Measurements from ENCODE around the gene DUSP16.

The DUSP16 gene

GRCh38 chr12:12466157-12466556 lies 96.5 kb downstream of the DUSP16 start:
- TF ChIP-seq SP1 (IDR thresholded peaks at IDR 0.05): no peak
- TF ChIP-seq ELF4 (IDR thresholded peaks at IDR 0.05): no peak
- no peak for TF ChIP-seq LEF1 (IDR thresholded peaks at IDR 0.05; ENCODE audit: borderline replicate concordance)
- TF ChIP-seq ARNT (IDR thresholded peaks at IDR 0.05): no peak
- TF ChIP-seq SUZ12 (IDR thresholded peaks at IDR 0.05): no peak
- no peak for TF ChIP-seq CTBP1 (IDR thresholded peaks at IDR 0.05; ENCODE audit: borderline replicate concordance)
- TF ChIP-seq NFRKB (IDR thresholded peaks at IDR 0.05): no peak
- TF ChIP-seq L3MBTL2 (conservative IDR thresholded peaks at IDR 0.05): no peak
- no peak for TF ChIP-seq ZNF384 (IDR thresholded peaks at IDR 0.05)
- TF ChIP-seq HDGF (IDR thresholded peaks at IDR 0.05; ENCODE audit: borderline replicate concordance): no peak
- no peak for TF ChIP-seq PKNOX1 (IDR thresholded peaks at IDR 0.05)
- TF ChIP-seq TARDBP (IDR thresholded peaks at IDR 0.05): no peak
- no peak for TF ChIP-seq FOXK2 (IDR thresholded peaks at IDR 0.05)
- TF ChIP-seq FOXA1 (IDR thresholded peaks at IDR 0.05): no peak
- TF ChIP-seq BHLHE40 (IDR thresholded peaks at IDR 0.05; ENCODE audit: borderline replicate concordance): no peak
- ChIA-PET POLR2A (no interaction called here), CTCF (no interaction called here)
- no peak for DNase-seq (ENCODE audit: extremely low spot score)

- DNase-seq (ENCODE audit: extremely low spot score): no peak
- POLR2A ChIA-PET: no interaction called here
- CTCF ChIA-PET: interaction anchor here (1.3 kb wide), 1 partner anchor 190 kb away, joined by 3 read pairs; no protein-coding TSS in a partner anchor
- no peak for TF ChIP-seq TARDBP (IDR thresholded peaks at IDR 0.05)
- TF ChIP-seq FOXA1 (IDR thresholded peaks at IDR 0.05): no peak
- no peak for TF ChIP-seq ELF4 (IDR thresholded peaks at IDR 0.05)
These were observed 97.1 kb downstream of the DUSP16 start for GRCh38 chr12:12465522-12465921.

- ChIA-PET CTCF (no interaction called here), POLR2A (no interaction called here)
- no peak for DNase-seq (ENCODE audit: extremely low spot score)
- TF ChIP-seq LEF1 (IDR thresholded peaks at IDR 0.05; ENCODE audit: borderline replicate concordance) (no peak), NFRKB (IDR thresholded peaks at IDR 0.05) (no peak), PKNOX1 (IDR thresholded peaks at IDR 0.05) (no peak), TARDBP (IDR thresholded peaks at IDR 0.05) (no peak), CTBP1 (IDR thresholded peaks at IDR 0.05; ENCODE audit: borderline replicate concordance) (no peak), L3MBTL2 (conservative IDR thresholded peaks at IDR 0.05) (no peak), SP1 (IDR thresholded peaks at IDR 0.05) (no peak), ZNF384 (IDR thresholded peaks at IDR 0.05) (no peak)
These were observed 100.7 kb downstream of the DUSP16 start for GRCh38 chr12:12461923-12462315.

DNA sequence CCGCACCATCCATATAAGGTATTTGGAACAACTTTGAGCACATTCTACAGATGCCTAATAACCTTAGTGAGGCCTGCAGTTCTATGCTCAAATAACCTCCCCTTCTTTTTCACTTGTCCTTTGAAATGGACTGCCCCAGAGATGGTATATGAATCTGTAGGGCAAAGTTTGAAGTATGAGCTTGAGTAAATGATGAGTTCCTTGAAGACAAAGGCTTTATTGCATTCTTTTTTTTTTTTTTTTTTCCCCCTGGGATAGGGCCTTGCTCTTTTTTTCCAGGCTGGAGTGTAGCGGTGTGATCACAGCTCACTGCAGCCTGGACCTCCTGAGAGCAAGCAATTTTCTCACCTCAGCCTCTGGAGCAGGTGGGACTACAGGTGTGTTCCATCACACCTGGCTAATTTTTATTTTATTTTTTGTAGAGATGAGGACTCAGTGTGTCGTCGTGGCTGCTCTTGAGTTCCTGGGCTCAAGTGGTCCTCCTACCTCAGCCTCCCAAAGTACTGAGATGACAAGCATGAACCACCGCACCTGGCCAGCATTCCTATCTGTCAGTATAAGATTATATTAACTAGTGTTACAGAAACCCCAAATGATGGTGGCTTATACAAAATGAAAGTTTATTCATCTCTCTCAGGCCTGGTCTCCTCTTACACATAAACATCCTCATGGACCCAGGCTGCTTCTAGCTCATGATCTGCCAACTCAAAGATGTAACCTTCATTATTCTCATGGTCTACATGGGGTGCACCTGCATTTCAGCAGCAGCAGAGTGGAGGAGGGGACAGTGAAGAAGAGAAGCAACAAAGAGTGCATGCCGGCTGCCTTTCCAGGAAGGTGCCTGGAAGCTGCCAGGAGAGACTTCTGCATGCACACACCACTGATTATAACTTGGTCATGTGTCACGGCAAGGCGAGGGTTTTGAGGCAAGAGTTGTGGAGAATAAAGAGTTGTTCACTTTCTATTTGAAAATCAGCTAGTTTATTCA lies 101.4 kb downstream of the DUSP16 start:
- no peak for DNase-seq (ENCODE audit: extremely low spot score)

GRCh38 chr12:12456637-12457036 lies 106.0 kb downstream of the DUSP16 start:
- CTCF ChIA-PET: no interaction called here
- DNase-seq (ENCODE audit: extremely low spot score): no peak
- TF ChIP-seq BHLHE40 (IDR thresholded peaks at IDR 0.05; ENCODE audit: borderline replicate concordance) (no peak), SP1 (IDR thresholded peaks at IDR 0.05) (no peak), FOXK2 (IDR thresholded peaks at IDR 0.05) (no peak), PKNOX1 (IDR thresholded peaks at IDR 0.05) (no peak), FOXA1 (IDR thresholded peaks at IDR 0.05) (no peak), LEF1 (IDR thresholded peaks at IDR 0.05; ENCODE audit: borderline replicate concordance) (no peak), ZNF384 (IDR thresholded peaks at IDR 0.05) (no peak), HDGF (IDR thresholded peaks at IDR 0.05; ENCODE audit: borderline replicate concordance) (no peak), L3MBTL2 (conservative IDR thresholded peaks at IDR 0.05) (no peak), ELF4 (IDR thresholded peaks at IDR 0.05) (no peak), SUZ12 (IDR thresholded peaks at IDR 0.05) (no peak), FOXM1 (IDR thresholded peaks at IDR 0.05; ENCODE audit: borderline replicate concordance) (no peak), TARDBP (IDR thresholded peaks at IDR 0.05) (no peak), ARNT (IDR thresholded peaks at IDR 0.05) (no peak), CTBP1 (IDR thresholded peaks at IDR 0.05; ENCODE audit: borderline replicate concordance) (no peak), NFRKB (IDR thresholded peaks at IDR 0.05) (no peak)
- POLR2A ChIA-PET: no interaction called here

More for the DNA sequence above, 101.4 kb downstream of the DUSP16 start:
- POLR2A ChIA-PET: no interaction called here
- TF ChIP-seq ZNF384 (IDR thresholded peaks at IDR 0.05) (no peak), HDGF (IDR thresholded peaks at IDR 0.05; ENCODE audit: borderline replicate concordance) (no peak), FOXA1 (IDR thresholded peaks at IDR 0.05) (no peak), PKNOX1 (IDR thresholded peaks at IDR 0.05) (no peak), L3MBTL2 (conservative IDR thresholded peaks at IDR 0.05) (no peak), TARDBP (IDR thresholded peaks at IDR 0.05) (no peak), ARNT (IDR thresholded peaks at IDR 0.05) (no peak), SUZ12 (IDR thresholded peaks at IDR 0.05) (no peak), ELF4 (IDR thresholded peaks at IDR 0.05) (no peak), NFRKB (IDR thresholded peaks at IDR 0.05) (no peak), CTBP1 (IDR thresholded peaks at IDR 0.05; ENCODE audit: borderline replicate concordance) (no peak), FOXM1 (IDR thresholded peaks at IDR 0.05; ENCODE audit: borderline replicate concordance) (no peak), BHLHE40 (IDR thresholded peaks at IDR 0.05; ENCODE audit: borderline replicate concordance) (no peak), SP1 (IDR thresholded peaks at IDR 0.05) (no peak), FOXK2 (IDR thresholded peaks at IDR 0.05) (no peak), LEF1 (IDR thresholded peaks at IDR 0.05; ENCODE audit: borderline replicate concordance) (no peak)
- CTCF ChIA-PET: no interaction called here

Data from HEK293T (cell line).